ENCODE measurements around the gene MSL3B.
"Not testable (repeated sequence)": the region's sequence is repeated elsewhere in the genome, so short reads cannot be mapped to it uniquely, and the experiment has no call there.

Gene MSL3B

GRCh38 chr2:233867993-233868532 lies at the start of gene MSL3B:
Gene MSL3B, minus strand, starts transcription at chr2:233868386.
- peak; percentile 50 for DNase-seq

DNA sequence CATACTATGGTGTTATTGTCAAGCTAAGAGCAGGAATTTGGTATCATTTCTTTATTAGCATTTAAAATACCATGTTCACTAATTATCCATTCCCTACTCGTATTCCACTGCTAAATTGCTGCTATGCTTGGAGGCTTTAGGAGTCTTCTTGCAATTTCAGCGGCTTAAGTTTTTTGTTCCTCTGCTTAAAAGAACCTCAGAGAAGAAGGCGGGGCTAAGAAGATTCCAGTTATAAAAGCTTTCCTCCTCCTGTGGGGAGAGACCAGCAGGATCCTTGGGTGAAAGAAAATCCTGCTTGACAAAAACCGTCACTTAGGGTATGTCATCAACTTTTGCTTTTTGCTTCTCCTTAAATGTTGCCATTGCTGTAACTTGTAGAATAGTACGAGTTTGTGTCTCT lies 48.9 kb upstream of the MSL3B start, which contains the start of gene TRPM8:
Gene TRPM8, plus strand, starts transcription at position 258 of the 400 bp plus-strand sequence. CDS start 9,165 bp downstream, outside the sequence.
- DNase-seq, result no peak

DNA sequence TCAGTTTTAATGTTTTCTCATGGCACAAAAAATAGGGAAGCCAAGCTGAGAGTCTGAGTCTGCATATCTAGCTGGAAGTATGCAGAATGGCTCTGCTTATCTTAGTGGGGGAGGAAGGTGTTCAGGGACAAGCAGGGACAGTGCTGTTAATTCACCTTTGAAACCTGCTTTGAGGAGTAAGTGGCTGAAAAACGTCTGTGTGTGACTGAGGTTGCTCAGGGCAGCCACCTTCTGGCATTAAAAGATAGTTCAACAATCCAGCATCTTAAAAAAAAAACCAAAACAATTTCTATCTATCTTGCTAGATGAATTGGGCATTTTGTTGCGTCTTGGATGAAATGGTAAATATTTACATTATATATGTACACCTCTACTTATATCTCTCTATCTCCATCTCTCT lies 46.9 kb upstream of the MSL3B start:
- no peak for DNase-seq

- peak; percentile 5 for DNase-seq
Observed at GRCh38 chr2:233912691-233913423, 44.7 kb upstream of the MSL3B start.

DNA sequence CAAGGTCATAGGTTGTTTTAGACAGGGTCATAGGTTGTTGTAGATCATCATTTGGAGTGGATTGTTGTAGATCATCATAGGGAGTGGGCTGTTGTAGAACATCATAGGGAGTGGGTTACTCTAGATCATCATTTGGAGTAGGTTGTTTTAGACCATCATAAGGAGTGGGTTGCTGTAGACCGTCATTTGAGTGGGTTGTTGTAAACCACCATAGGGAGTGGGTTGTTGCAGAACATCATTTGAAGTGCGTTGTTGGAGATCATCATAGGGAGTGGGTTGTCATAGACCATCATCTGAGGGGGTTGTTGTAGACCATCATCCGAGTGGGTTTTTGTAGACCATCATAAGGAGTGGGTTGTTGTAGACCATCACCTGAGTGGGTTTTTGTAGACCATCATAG lies 39.4 kb upstream of the MSL3B start:
- DNase-seq, result no peak

DNA sequence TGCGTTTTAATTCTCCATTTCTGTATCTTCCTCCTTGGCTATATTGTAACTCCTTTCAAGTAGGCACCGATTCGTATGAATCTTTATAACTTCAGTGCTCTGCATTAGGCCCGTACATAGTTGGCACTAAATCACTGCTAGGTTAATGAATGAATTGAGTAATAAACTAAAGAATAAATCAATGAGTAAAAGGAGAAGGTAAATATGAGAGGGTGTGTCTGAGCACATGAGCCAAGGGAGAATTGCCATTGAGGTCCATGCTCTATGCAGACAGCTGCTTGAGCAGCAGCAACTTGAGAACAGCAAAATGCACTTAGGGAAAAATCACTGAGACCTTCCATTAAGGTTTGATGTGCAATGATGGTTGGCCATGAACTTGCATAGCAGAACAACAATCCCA lies 37.8 kb upstream of the MSL3B start:
- no peak for DNase-seq

GRCh38 chr2:233901884-233902283 lies 33.7 kb upstream of the MSL3B start:
- no peak for DNase-seq

DNA sequence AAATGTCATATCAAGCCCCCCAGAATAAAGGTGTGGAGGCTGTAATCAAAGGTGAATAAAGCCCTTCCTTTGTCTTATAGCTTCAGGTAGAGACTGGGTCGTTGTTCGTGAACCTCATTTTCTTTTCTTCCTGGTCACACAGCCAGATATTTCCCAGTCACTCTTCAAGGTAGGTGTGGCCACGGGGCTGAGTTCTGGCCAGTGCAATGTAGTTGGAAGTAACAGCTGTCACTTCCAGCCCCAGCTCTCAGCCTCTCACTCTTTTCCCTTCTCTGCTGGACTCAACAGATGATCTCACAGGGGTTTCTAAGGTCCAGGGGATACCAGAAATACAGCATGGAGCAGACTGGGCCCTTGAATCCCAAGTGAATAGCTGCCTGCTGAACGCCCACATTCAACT lies 33.2 kb upstream of the MSL3B start:
- DNase-seq, result no peak

DNA sequence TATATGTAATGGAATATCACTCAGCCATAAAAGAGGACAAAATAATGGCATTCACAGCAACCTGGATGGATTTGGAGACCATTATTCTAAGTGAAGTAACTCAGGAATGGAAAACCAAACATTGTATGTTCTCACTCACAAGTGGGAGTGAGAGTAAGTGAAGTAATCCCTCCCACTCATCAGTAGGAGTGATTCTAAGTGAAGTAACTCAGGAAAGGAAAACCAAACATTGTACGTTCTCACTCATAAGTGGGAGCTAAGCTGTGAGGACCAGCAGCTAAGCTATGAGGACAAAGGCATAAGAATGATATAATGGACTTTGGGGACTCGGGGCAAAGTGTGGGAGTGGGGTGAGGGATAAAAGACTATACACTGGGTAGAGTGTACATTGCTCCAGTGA lies 28.1 kb upstream of the MSL3B start:
- not testable (repeated sequence) for DNase-seq

DNA sequence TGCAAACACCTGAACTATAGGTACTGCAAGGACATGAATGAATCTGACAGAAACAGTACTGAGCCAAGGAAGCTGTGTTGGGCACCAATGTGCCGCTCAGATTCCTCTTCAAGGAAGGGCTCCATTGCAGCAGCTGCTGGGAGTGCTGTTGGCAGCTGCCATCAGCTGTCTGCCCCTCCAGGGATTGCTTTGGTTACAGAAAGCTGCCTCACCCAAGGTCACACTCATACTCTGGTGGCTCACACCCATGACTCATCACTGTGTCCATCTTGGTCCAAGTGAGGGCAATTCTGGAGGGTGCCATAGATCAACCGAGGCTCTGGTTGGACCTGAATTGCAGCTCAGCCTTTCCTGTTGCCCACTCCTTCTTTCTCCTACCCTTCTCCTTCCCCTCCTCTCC lies 24.6 kb upstream of the MSL3B start:
- no peak for DNase-seq

GRCh38 chr2:233882353-233882752 lies 14.2 kb upstream of the MSL3B start:
- DNase-seq, result no peak

GRCh38 chr2:233872125-233872524 lies 3.9 kb upstream of the MSL3B start:
- DNase-seq, result not testable (repeated sequence)

GRCh38 chr2:233871432-233871831 lies 3.2 kb upstream of the MSL3B start:
- no peak for DNase-seq

- DNase-seq, result no peak
Observed at GRCh38 chr2:233866479-233866878, 1.7 kb downstream of the MSL3B start.

GRCh38 chr2:233865838-233866237 lies 2.3 kb downstream of the MSL3B start:
- no peak for DNase-seq

DNA sequence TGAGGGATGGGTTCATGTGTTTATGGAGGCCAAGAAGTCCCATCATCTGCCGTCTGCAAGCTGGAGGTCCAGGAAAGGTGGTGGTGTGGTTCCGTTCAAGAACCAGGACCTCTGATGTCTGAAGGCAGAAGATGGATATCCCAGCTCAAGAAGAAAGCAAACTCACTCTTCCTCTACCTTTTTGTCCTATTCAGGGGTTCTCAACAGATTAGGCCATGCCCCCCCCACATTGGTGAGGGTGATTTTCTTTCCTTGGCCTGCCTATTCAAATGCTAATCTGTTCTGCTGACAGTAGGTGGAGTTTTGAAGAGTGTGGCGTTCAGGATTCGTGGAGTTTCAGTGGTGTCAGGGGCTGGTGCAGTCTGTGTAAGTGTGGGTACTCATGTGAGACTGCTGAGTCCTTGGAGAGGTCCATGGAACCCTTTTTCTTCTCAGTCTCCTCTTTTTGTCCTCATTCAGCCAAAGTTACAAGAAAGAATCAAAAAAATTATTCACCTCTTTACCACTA lies 5.9 kb downstream of the MSL3B start:
- DNase-seq, result no peak

DNA sequence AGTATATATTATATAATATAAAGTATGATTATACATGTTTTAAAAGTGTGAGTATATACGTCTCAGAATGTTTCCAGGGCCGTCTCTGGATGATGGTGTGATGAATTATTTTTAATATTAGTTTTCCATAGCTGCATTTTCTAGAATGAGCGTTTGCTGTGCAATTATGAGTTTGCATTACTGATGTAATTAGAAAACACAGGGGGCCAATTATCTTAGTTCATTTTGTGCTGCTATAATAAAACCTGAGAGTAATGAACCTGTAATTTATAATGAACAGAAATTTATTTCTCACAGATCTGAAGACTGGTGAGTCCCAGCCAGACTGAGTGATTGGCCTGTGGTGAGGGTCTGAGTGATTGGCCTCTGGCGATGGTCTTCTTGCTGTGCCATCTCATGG lies 9.9 kb downstream of the MSL3B start:
- no peak for DNase-seq

GRCh38 chr2:233857511-233858141 lies 10.6 kb downstream of the MSL3B start:
- peak; percentile 50 for DNase-seq

GRCh38 chr2:233856184-233856583 lies 12.0 kb downstream of the MSL3B start:
- no peak for DNase-seq

DNA sequence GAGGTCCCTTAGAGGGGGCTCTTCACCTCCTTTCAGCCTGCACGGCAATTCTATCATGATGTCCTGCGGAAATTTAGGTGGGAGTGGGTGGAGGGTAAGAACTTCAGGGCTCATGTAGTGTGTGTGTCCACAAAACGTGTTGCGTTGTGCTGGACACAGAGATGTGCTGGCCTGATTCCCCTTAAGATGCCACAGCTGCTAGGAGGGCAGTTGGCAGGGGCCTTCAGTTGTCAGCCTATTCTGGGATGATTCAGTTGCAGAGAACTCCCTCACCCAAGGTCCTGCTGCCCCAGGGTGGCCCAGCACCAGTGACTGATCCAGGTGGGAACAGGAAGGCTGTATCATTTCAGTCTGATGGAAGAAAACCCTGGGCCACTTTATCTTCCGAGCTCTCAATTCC lies 12.8 kb downstream of the MSL3B start:
- no peak for DNase-seq

- peak; percentile 83 for DNase-seq
Observed at GRCh38 chr2:233854241-233854981, 13.8 kb downstream of the MSL3B start, which contains the start of gene HJURP. Gene HJURP, minus strand, starts transcription at chr2:233854535. Its CDS starts 35 bp downstream, at chr2:233854500.

DNA sequence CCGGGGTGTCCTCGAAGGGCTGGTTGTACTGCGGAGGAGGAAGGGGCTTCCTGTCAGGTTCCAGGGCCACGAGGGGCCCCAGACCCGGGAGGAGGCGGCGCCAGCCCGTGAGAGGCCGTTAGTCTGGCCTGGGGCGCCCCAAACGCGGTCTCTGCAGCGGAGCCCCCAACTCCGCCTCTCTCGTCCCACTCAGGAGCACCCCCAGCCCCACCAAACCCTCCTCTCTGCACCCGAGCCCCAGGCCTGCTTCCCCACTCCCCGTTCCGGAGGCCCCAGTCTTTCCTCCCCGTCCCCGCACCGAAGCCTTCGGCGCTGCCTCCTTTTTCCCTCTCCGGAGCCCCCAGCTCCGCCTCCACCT lies 14.3 kb downstream of the MSL3B start:
- no peak for DNase-seq

DNA sequence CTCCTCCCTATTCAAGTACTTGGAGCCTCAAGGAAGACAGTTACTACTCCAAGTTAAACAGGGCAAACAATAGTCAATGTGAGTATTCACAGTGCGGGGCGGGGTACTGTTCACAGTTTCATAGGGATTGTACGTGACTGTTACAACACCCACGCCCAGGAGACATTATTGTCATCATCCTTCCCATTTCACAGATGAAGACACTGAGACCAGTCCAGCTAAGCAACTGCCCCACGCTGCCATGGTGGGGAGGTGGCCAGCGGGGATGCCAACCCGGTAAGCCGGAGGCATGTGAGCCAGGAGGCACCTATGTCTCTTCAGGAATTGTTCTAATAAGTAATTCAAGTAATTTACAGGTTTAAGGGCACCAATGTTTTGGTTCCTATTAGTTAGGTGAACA lies 14.8 kb downstream of the MSL3B start:
- DNase-seq, result no peak

Data from activated CD4-positive, alpha-beta T cell treated with anti-CD3 and anti-CD28 coated beads, Interleukin-2, amount 50 U/mL, for 1 hour (primary cell).